GM12801 (cell line): ENCODE data around the gene PLS1.

Experiments
- TF ChIP-seq, protein P1 (sequence below): IDR thresholded peaks from one replicate; pipeline ENCODE4 v1.5.1; 2011; ENCODE audit warnings: control low read depth; ENCODE audit not compliant: insufficient read length; ENCODE audit errors: extremely low read depth

PLS1 gene, protein sequence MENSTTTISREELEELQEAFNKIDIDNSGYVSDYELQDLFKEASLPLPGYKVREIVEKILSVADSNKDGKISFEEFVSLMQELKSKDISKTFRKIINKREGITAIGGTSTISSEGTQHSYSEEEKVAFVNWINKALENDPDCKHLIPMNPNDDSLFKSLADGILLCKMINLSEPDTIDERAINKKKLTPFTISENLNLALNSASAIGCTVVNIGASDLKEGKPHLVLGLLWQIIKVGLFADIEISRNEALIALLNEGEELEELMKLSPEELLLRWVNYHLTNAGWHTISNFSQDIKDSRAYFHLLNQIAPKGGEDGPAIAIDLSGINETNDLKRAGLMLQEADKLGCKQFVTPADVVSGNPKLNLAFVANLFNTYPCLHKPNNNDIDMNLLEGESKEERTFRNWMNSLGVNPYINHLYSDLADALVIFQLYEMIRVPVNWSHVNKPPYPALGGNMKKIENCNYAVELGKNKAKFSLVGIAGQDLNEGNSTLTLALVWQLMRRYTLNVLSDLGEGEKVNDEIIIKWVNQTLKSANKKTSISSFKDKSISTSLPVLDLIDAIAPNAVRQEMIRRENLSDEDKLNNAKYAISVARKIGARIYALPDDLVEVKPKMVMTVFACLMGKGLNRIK

DNA sequence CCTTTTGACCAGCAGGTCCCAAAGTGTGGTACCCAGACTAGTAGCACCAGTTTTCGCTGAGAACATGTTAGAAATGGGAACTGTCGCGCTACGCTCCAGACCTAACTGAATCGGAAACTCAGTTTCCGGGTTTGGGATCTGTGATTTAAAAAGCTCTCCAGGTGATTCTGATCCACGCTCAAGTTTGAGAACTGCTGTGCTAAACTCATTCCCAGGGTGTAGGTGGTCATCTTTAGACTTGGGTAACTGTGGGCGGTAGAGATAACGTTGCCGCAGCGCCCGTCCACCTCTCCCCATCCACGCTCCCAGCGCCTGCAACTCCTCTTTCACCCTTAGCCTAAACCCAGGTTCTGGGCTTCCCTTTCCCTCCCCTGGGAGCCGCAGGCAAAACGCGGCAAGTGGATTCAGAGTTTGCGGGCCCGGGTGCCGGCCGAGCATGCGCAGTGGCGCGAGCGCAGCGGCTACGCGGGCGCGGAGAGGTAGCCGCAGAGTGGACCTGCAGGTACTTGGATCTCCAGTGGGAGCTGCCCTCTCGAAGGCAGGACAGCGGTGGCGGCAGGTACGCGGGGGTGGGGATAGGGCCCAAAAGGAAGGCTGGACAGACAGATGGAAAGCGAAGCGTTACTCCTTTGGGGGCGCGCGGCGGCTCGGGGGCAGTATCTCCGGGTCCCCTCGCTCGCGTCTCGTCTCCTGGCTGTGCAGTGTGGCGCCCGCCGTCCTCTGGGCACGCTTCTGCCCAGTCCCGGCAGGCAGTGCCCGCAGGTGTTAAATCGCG lies at the start of gene PLS1:
TSS of gene PLS1 (plus strand) at position 443 of the 775 bp plus-strand sequence. CDS start 67,845 bp downstream, outside the sequence.
- TF ChIP-seq, protein P1, sequence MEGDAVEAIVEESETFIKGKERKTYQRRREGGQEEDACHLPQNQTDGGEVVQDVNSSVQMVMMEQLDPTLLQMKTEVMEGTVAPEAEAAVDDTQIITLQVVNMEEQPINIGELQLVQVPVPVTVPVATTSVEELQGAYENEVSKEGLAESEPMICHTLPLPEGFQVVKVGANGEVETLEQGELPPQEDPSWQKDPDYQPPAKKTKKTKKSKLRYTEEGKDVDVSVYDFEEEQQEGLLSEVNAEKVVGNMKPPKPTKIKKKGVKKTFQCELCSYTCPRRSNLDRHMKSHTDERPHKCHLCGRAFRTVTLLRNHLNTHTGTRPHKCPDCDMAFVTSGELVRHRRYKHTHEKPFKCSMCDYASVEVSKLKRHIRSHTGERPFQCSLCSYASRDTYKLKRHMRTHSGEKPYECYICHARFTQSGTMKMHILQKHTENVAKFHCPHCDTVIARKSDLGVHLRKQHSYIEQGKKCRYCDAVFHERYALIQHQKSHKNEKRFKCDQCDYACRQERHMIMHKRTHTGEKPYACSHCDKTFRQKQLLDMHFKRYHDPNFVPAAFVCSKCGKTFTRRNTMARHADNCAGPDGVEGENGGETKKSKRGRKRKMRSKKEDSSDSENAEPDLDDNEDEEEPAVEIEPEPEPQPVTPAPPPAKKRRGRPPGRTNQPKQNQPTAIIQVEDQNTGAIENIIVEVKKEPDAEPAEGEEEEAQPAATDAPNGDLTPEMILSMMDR = no peak

DNA sequence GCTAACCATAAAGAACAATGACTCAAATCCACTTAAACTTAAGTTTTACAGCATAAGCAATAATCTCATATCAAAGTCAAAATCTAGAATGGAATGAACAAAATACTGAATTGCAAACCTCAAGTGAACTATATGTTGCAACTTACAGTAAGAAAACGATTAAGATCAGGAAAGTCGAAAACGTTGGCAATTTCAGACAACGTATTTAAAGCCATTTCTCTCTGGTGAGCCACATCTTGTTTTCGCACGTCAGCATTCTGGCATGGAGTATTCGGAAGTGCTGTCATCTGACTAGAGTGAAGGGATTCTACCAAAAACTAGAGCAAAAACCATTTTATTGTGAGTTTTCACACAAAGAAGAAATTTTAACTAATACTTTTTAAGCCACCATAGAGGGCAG lies 46.2 kb upstream of the PLS1 start:
- TF ChIP-seq, protein P1 = no peak

DNA sequence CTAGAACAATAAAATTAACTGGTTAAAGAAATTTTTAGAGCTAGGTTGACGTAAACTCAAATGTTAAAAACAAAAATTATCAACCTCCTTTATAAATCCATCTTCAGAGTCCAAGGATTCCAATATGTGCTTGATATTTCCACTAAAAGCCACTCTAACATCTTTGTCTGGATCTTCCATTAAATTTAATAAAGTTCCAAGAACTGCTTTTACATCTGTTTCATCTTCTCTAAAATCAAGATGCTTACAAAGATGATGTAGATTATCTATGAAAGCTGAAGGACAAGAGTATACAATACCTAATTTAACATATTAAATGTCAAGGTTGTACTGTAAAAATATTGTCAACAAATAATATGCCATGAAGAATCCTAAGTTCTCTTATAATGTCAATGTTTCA lies 42.5 kb upstream of the PLS1 start:
- TF ChIP-seq, protein P1 = no peak

DNA sequence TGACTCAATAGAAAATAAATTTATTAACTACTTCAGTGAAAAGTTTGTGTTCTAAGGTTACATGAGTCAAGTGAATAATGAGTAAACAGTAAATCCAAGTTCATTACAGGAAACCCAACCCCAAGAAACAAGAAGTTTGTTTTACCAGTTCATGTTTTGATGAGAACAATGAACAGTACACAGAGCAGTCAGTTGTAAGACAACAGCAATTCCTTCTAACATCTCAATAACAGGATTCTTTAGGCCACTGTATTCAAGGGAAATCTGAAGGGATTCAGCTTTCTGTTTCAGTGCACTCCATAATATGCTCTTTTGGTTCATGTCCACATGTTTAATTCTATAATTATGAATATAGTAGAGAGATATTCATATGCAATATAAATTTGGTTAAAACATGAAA lies 36.1 kb upstream of the PLS1 start:
- TF ChIP-seq, protein P1 = no peak

DNA sequence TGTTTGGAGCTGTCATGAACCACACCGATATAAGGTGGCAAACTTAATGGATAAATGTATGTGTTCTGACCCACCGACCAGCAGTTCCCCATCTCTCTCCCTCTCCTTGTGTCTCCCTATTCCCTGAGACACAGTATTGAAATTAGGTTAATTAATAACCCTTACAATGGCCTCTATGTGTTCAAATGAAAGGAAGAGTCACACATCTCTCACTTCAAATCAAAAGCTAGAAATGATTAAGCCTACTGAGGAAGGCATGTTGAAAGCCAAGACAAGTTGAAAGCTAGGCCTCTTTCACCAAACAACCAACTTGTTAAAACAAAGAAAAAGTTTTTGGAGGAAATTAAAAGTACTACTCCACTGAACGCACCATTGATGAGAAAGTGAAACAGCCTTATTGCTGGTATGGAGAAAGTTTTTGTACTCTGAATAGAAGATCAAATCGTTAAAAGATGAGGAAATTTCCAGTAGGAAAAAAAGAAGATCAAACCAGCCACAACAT lies 32.6 kb upstream of the PLS1 start:
- TF ChIP-seq, protein P1 = no peak

DNA sequence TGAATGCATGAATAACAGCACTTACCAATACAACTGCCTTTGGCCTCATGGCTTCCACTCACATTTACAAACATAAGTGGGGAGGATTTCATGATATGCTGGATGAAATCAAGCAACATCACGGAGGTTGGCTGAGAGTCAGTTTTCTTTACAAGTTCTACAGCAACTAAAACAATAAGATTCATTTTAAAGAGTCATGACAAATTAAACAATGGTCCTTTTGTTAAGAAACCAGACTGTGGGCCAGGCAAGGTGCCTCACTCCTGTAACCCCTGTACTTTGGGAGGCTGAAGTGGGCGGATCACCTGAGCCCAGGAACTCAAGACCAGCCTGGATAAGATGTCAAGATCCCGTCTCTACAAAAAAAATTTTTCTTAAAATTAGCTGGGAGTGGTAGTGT lies 30.1 kb upstream of the PLS1 start:
- TF ChIP-seq, protein P1 = no peak
